Stimulated activated CD8-positive, alpha-beta memory T cell treated with anti-CD3 and anti-CD28 coated beads, Interleukin-7, amount 100 ng/mL, for 24 hours (primary cell): ENCODE measurements around the gene ZNF433.
"Not testable (repeated sequence)": the region's sequence is repeated elsewhere in the genome, so short reads cannot be mapped to it uniquely, and the experiment has no call there.

Source experiments
- DNase-seq: peaks from one replicate; pipeline ENCODE4 v3.0.0-alpha.2; 2020; ENCODE audit warnings: low read depth

The ZNF433 gene

DNA sequence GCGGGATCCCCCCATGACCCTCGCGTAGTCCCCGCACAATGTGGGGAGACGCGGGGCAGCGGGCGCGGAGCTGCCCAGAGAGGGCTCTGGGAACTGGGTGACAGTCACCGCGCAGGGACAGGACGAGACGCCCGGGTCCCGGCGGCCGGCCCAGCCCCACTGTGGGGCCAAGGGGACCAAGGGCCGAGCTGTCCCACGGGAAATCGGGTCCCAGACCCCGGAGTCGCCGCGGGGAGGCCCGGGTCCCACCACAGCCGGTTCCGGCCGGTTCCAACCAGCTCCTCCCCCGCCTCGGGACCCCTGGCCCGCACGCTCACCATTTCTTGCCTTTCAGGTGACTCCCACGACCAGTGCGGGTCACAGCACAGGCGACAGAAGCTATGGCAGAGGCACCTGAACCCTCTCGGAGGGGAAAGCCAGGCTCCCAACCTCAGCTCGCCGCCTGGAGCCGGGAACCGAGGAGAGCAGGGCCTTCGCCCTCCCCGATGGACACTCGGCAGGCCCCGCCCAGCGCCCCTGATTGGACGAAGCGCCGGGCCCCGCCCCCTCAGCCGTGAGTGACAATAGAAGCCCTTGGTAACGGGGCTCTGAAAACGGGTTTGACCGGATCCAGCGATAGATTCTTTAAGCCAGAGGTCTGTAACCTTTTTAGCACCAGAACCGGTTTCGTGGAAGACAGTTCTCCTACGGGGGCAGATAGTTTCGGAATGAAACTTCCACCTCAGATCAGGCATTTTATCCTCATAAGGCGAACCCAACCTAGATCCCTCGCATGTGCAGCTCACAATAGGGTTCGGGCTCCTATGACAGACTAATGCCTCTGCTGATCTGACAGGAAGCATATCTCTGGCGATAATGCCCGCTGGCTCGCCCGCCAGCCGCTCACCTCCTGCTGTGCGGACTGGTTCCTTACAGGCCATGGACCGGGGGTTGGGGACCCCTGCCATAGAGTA is at the start of gene ZNF433:
Gene ZNF433, minus strand, starts transcription at position 460 of the 953 bp plus-strand sequence. Its CDS starts 140 bp downstream, at position 320.
- peak; percentile 61 for DNase-seq

GRCh38 chr19:12083336-12083735 is 47.9 kb upstream of the ZNF433 start:
- DNase-seq = not testable (repeated sequence)

GRCh38 chr19:12077375-12077774 is 41.9 kb upstream of the ZNF433 start:
- DNase-seq = no peak

DNA sequence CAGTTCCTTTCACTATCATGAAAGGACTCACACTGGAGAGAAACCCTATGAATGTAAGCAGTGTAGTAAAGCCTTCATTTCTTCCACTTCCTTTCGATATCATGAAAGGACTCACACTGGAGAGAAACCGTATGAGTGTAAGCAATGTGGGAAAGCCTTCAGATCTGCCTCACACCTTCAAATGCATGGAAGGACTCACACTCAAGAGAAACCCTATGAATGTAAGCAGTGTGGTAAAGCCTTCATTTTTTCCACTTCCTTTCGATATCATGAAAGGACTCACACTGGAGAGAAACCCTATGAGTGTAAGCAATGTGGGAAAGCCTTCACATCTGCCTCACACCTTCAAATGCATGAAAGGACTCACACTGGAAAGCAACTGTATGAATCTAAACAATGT is 40.9 kb upstream of the ZNF433 start:
- not testable (repeated sequence) for DNase-seq

GRCh38 chr19:12075538-12076139 is 40.2 kb upstream of the ZNF433 start:
- no peak for DNase-seq

DNA sequence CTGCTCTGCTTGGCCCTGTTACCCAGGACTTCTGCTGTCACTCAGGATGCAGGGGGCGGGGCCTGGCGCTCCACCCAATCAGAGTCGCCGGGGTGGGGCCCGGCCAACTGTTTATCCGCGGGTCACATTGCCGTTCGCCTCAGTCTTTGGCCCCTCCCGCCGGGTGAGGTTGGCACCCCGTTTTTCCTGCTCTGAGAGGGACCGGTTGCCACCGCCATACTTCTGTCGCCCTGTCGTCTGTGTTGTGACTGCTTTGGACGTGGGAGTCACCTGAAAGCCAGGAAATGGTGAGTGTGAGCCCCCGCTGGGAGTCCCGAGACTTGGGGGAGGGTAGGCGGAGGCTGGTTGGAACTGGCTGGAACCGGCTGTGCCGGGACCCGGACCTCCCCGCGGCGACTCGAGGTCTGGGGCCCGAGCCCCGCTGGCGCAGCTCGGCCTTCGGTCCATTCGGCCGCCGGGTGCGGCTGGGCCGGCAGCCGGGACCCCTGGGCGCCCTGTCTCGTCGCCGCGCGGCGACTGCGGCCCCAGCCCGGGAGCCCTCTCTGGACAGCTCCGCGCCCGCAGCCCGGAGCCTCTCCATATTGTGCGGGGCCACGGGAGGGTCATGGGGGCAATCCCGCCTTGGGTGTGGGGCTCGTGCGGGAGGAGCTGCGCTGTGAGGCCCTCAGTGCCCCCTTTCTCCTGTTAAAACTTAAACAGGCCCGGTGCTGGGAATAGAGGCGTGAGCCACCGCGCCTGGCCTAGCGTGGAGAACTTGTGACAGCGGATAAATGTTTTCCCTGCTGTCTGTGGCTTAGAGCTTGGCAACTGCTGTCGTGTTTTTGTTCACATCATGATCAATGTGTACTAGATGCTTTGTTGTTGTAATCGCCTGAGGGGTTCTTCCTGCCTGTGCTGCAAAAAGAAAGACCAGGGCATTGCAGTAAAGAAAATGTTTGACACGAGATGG is 29.4 kb upstream of the ZNF433 start, which contains the start of gene ZNF844:
Gene ZNF844, plus strand, starts transcription at position 142 of the 949 bp plus-strand sequence. Its CDS starts 143 bp downstream, at position 285.
- DNase-seq = peak; percentile 55

GRCh38 chr19:12055784-12056183 is 20.3 kb upstream of the ZNF433 start:
- DNase-seq = no peak

GRCh38 chr19:12052497-12053169 is 17.2 kb upstream of the ZNF433 start, which contains the start of gene ZNF878:
Gene ZNF878, minus strand, starts transcription at chr19:12052961. Its CDS starts 160 bp downstream, at chr19:12052801.
- DNase-seq = peak; percentile 50

DNA sequence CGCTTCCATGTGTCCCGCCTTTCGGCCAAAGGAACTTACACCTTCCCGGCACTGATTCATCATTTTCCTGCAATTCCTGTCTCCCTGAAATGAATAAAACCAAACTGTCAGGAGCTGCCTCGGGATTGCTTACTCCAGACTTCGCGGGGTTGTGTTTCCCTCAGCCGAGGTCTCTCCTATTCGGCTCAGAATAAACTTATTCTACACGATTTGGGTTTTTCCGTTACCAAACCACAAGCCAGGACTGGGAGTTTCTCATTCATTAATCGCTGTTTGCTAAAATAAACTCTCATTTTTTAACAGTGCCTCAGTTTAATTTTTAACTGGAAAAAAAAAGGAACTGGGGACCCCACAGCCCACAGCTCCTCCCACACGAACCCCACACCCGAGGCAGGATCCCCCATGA is 16.6 kb upstream of the ZNF433 start:
- DNase-seq = no peak

DNA sequence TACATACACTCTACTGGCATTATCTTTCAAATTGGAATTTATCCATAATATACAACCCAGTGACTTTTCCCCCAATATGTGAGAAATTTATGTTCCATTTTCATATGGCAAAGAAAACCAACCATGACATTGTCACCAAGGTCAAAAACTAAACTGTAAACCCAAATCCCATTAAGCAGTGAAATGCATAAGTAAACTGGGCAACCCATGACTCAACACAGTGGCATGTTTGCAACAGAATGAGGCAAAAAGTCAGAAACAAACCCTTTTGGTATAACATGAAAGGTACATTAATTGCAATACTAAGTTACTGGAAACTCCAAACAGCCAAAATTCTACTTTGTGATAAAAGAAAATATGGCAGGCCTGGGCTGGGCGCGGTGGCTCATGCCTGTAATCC is 12.4 kb upstream of the ZNF433 start:
- DNase-seq = no peak

DNA sequence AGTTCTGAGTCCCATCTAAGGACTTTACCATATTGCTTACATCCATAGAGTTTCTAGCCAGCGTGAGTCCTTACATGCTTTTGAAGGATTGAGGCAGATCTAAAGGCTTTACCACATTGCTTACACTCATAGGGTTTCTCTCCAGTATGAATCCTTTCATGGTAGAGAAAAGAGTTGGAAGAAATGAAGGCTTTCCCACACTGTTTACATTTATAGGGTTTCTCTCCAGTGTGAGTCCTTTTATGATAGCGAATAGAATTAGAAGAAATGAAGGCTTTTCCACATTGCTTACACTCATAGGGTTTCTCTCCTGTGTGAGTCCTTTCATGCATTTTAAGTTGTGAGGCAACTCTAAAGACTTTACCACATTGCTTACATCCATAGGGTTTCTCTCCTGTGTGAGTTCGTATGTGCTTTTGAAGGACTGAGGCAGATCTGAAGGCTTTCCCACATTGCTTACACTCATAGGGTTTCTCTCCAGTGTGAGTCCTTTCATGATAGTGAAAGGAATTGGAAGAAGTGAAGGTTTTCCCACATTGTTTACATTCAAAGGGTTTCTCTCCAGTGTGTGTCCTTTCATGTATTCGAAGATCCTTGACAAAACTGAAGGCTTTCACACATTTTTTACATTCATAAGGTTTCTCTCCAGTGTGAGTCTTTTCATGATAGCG is 8.4 kb upstream of the ZNF433 start:
- DNase-seq = no peak

DNA sequence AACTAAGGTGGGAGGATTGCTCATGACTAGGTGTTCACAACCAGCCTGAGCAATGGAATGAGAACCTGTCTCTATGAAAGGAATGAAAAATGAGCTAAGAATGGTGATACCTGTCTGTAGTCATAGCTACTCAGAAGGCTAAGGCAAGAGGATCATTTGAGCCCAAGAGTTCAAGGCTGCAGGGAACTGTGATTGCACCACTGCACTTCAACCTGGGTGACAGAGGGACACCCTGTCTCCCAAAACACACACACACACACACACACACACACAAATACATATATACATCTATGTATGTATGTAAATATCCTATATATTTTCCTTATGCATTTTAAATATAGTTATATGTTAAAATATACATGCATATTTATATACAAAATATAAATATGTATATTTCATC is 7.4 kb upstream of the ZNF433 start:
- no peak for DNase-seq

DNA sequence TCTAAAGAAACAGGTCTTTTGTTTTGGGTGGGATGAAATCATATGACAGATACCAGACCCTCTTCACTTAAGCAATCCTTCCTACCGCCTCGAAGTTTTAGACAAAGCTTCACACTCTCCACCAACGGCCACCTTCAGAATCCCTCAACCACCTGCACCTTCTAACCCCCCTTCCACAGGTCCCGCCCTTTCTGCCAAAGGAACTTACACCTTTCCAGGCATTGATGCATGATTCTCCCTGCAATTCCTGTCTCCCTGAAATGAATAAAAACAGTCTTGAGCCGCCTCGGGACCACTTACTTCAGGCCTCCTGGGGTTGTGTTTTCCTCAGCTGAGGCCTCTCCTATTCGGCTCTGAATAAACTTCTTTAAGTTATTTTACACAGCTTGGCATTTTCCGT is 859 bp downstream of the ZNF433 start:
- no peak for DNase-seq

- DNase-seq = no peak
These were observed 1.3 kb downstream of the ZNF433 start for GRCh38 chr19:12034198-12034597.

DNA sequence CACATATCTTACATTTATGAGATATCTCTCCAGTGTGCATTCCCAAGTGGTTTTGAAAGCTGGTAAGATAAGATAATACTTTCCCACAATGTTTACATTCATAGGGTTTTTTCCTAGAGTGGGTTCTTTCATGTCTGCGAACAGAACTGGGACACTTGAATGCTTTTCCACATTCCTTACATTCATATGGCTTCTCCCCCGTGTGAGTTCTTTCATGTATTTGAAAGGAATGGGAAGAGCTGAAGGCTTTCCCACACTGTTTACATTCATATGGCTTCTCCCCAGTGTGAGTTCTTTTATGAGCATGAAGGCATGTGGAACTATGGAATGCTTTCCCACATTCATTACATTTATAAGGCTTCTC is 19.7 kb downstream of the ZNF433 start:
- no peak for DNase-seq

DNA sequence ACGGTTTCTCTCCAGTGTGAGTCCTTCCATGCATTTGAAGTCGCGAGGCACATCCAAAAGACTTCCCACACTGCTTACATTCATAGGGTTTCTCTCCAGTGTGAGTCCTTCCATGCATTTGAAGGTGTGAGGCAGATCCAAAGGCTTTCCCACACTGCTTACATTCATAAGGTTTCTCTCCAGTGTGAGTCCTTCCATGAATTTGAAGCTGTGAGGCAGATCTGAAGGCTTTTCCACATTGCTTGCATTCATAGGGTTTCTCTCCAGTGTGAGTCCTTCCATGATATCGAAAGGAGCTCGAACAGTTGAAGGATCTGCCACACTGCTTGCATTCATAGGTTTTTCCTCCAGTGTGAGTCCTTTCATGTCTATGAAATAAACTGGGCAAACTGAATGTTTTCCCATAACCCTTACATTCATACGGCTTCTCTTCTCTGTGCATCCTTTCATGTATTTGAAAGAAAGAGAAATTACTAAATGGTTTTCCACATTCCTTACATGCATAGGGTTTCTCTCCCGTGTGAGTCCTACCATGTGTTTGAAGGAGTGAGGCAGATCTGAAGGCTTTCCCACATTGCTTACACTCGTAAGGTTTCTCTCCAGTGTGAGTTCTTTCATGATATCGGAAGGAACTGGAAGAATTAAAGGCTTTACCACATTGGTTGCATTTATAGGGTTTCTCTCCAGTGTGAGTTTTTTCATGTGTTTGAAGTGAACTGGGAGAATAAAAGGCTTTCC is 20.3 kb downstream of the ZNF433 start:
- no peak for DNase-seq

DNA sequence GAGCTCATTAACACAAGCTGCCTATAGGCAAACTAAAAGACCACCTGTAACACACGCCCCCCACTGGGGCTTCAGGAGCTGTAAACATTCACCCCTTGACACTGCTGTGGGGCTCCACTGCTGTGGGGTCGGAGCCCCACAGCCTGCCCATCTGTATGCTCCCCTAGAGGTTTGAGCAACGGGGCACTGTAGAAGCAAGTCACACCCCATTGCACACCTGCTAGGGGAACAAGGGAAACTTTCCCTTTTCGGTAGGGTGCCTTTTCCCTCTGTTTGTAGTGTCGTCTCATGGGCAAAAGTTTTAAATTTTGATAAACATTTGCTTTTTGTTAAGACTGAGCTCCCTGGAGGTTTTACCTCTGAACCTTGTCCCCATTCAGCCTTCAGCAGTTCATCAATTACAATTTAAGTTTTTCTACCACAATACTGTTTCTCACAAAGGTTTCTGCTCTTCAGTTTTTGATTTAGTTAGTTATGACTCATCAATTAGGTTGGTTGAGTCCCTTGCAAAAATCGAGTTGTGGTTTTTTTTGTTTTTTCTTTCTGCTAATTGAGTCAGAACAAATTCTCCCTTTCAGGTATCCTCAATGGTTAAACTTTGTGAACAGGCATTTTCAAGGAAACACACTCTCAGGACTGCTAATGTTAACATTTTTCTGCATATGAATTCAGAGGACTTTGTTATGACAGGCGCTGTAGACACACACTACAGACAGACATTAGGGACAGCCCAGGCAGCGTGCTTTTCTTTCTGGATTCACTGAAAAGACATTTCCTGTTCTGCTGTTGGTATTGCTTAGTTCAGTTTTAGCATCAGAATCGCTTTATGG is 35.1 kb downstream of the ZNF433 start:
- no peak for DNase-seq

DNA sequence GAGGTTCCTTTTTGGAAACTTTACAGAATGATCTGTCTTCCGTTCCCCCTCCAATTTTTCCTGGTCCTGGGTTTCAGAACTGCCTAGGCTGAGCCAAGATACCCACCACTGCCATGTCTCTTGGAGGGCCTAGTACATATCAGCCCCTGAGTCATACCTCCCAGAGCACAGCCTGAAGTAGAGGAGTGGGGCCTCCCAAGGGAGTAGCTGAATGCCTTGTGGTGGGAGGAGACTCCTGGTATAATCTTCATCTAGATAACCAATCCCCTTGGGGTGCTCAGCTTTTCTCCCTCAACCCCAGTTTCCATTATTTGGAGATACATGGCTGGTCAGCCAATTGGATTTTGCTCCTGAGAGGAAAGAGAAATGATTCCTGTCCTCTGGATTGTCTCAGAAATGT is 40.3 kb downstream of the ZNF433 start:
- DNase-seq = no peak

DNA sequence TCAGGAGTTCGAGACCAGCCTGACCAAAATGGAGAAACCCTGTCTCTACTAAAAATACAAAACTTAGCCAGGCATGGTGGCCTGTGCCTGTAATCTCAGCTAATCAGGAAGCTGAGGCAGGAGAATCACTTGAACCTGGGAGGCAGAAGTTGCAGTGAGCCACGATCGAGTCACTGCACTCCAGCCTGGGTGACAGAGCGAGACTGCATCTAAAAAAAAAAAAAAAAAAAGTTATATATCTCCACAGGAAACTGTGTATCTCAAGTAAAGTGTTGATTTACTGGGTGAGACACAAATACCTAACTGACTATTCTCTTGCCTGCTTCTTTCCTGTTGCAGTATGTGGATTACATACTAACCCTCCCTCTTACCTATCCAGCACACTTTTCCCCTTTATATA is 43.6 kb downstream of the ZNF433 start:
- not testable (repeated sequence) for DNase-seq
